Progenitor cell of endocrine pancreas (in vitro differentiated cells): ENCODE results near the gene GCN1. TPM values are rescaled to one million over a fixed set of nuclear protein-coding genes. Genes with fewer than 3 reads are reported as not detected.

ENCODE experiments used
- DNase-seq: peaks from one replicate; pipeline ENCODE4 v3.0.0; 2021; ENCODE audit warnings: low spot score; ENCODE audit not compliant: unreplicated experiment
- H3K27ac Mint-ChIP-seq: 2 replicates; pipeline ENCODE4 v1.8.0; 2021; ENCODE audit warnings: mild to moderate bottlenecking, moderate library complexity, mixed read lengths
- H3K27me3 Mint-ChIP-seq: 2 replicates; pipeline ENCODE4 v1.8.0; 2021; ENCODE audit warnings: mixed read lengths
- H3K36me3 Mint-ChIP-seq: 2 replicates; pipeline ENCODE4 v1.8.0; 2022; ENCODE audit warnings: mixed read lengths; ENCODE audit not compliant: insufficient read depth
- H3K4me1 Mint-ChIP-seq: 2 replicates; pipeline ENCODE4 v1.8.0; 2021; ENCODE audit warnings: low read depth, mixed read lengths
- H3K4me3 Mint-ChIP-seq: 2 replicates; pipeline ENCODE4 v1.8.0; 2021; ENCODE audit warnings: low read depth, mild to moderate bottlenecking, moderate library complexity, mixed read lengths
- H3K9me3 Mint-ChIP-seq: 2 replicates; pipeline ENCODE4 v1.8.0; 2021; ENCODE audit warnings: low read depth, mixed read lengths
- total RNA-seq: library from RNA; stranded (reverse); gene quantifications from 2 replicates; pipeline ENCODE4 v1.2.1, GENCODE V29; 2021
- TF ChIP-seq, protein P1 (sequence below): fragments of 200-600 bp; sonication (generic); IDR thresholded peaks from one replicate; pipeline ENCODE4 v1.5.0; 2021; ENCODE audit warnings: antibody characterized with exemption, mild to moderate bottlenecking; ENCODE audit not compliant: unreplicated experiment

The GCN1 gene
- total RNA-seq, 1 donor from 2014 or later = 117 TPM

DNA sequence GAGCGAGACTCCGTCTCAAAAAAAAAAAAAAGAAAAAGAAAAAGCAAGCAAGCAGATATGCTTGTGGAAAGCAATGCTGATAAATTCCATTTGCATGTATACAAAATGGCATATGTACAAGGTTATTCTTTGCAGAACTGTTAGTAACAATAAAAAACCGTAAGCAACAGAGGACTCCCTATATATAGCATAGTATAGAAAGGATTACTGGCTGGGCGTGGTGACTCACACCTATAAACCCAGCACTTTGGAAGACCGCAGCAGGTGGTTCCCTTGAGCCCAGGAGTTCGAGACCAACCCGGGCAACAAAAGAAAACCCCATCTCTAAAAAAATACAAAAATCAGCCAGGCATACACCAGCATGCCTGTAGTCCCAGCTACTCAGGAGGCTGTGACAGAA, 13.5 kb downstream of the GCN1 start:
- peaks cover 3% of the 10 kb centered on the region for H3K4me1 Mint-ChIP-seq
- TF ChIP-seq, protein P1, sequence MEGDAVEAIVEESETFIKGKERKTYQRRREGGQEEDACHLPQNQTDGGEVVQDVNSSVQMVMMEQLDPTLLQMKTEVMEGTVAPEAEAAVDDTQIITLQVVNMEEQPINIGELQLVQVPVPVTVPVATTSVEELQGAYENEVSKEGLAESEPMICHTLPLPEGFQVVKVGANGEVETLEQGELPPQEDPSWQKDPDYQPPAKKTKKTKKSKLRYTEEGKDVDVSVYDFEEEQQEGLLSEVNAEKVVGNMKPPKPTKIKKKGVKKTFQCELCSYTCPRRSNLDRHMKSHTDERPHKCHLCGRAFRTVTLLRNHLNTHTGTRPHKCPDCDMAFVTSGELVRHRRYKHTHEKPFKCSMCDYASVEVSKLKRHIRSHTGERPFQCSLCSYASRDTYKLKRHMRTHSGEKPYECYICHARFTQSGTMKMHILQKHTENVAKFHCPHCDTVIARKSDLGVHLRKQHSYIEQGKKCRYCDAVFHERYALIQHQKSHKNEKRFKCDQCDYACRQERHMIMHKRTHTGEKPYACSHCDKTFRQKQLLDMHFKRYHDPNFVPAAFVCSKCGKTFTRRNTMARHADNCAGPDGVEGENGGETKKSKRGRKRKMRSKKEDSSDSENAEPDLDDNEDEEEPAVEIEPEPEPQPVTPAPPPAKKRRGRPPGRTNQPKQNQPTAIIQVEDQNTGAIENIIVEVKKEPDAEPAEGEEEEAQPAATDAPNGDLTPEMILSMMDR = no peak

DNA sequence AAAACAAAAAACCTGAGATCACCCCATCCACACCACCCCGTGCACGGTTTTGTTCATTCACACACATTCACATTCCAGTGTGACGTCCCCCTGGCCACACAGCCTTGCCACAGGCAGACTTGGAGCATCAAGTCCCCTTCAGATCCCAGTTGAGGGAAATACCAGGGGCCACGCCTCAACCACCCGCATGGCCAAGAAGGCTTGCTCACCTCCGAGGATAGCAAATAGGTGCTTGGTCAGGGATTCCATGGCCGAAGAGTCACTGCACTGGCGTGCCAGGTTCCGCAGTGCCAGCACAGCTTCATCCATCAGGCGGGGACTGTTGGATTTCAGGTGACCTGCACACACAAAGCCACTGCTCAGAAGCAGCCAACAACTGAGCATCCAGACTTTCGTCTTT, 19.0 kb downstream of the GCN1 start:
- TF ChIP-seq, protein P1 = no peak
- no peak overlapping the region for H3K4me3 Mint-ChIP-seq
- H3K9me3 Mint-ChIP-seq = no peaks in the 10 kb centered on the region
- DNase-seq = no peak
- H3K36me3 Mint-ChIP-seq = peaks cover 33% of the 10 kb centered on the region
- H3K27ac Mint-ChIP-seq = no peak overlapping the region
- H3K27me3 Mint-ChIP-seq = no peaks in the 10 kb centered on the region
- H3K4me1 Mint-ChIP-seq = no peaks in the 10 kb centered on the region

More for the DNA sequence above, 13.5 kb downstream of the GCN1 start:
- H3K36me3 Mint-ChIP-seq = peaks cover 29% of the 10 kb centered on the region
- no peak overlapping the region for H3K4me3 Mint-ChIP-seq
- H3K27me3 Mint-ChIP-seq = no peaks in the 10 kb centered on the region
- no peak overlapping the region for H3K27ac Mint-ChIP-seq
- no peak for DNase-seq
- no peaks in the 10 kb centered on the region for H3K9me3 Mint-ChIP-seq

DNA sequence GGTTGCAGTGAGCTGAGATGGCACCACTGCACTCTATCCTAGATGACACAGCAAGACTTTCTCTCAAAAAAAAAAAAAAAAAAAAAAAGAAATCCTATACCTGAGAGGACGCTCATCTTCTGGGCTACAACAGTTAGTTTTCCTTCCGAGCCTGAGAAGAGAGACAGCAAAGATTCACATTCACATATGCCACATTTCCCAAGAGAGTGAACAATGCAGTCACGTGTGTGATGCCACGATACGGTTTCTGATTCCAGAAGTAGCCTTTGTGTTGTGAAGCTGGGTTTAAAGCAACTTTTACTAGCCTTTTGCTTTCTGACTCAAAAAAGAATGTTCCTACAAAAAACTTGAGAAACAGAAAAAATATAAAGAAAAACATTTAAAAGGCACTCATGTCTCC, 19.5 kb downstream of the GCN1 start:
- TF ChIP-seq, protein P1 = no peak
- H3K36me3 Mint-ChIP-seq = peaks cover 36% of the 10 kb centered on the region
- no peak for DNase-seq
- no peaks in the 10 kb centered on the region for H3K9me3 Mint-ChIP-seq
- no peak overlapping the region for H3K27ac Mint-ChIP-seq
- H3K4me3 Mint-ChIP-seq = no peak overlapping the region
- no peaks in the 10 kb centered on the region for H3K4me1 Mint-ChIP-seq
- no peaks in the 10 kb centered on the region for H3K27me3 Mint-ChIP-seq

DNA sequence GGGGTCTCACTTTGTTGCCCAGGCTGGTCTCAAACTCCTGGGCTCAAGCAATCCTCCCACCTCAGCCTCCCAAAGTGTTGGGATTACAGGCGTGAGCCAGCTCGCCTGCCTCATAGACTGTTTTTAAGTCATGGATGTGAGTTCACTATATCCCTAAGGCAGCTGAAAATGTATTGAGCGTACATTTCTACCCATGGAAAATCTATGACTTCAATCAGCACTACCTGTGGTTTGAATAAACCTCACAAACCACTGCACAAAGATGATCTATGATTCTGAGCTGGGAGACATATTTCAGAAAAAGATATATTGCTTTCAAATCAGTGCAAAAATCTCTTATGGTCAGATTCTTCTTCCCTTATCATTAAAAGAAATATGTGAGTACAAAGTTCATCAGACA, 22.5 kb downstream of the GCN1 start:
- Mint-ChIP-seq H3K36me3 (peaks cover 25% of the 10 kb centered on the region), H3K9me3 (no peaks in the 10 kb centered on the region), H3K27ac (no peak overlapping the region), H3K4me1 (no peaks in the 10 kb centered on the region), H3K4me3 (no peak overlapping the region), H3K27me3 (no peaks in the 10 kb centered on the region)
- TF ChIP-seq, protein P1 = no peak
- no peak for DNase-seq

DNA sequence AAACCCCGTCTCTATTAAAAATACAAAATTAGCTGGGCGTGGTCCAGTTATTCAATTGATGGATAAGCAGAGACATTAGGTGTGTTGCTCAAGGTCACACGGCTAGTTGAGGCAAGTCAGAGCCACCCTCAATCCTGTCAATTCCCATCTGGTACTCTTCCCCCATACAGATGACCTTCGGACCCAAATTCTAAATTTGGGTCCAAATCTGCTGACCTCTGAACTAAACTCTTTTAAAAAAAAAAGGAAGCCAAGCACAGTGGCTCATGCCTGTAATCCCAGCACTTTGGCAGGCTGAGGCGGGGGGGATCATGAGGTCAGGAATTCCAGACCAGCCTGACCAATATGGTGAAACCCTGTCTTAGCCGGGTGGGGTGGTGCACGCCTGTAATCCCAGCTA, 23.9 kb downstream of the GCN1 start:
- H3K27me3 Mint-ChIP-seq = no peaks in the 10 kb centered on the region
- no peaks in the 10 kb centered on the region for H3K9me3 Mint-ChIP-seq
- TF ChIP-seq, protein P1 = no peak
- no peaks in the 10 kb centered on the region for H3K4me1 Mint-ChIP-seq
- no peak overlapping the region for H3K27ac Mint-ChIP-seq
- no peak for DNase-seq
- peaks cover 22% of the 10 kb centered on the region for H3K36me3 Mint-ChIP-seq
- no peak overlapping the region for H3K4me3 Mint-ChIP-seq
